Nephron (organoid): Measurements from ENCODE around the gene TOR2A.

Experiments used
- H3K27ac Mint-ChIP-seq, 3 experiments: 2 replicates each; pipeline ENCODE4 v1.8.0; 2020; ENCODE audit warnings: mixed read lengths in 3 of 3, mild to moderate bottlenecking in 2 of 3, moderate library complexity in 1 of 3
- H3K27me3 Mint-ChIP-seq: 2 replicates; pipeline ENCODE4 v1.8.0; 2021; ENCODE audit warnings: low read depth, mild to moderate bottlenecking, moderate library complexity, mixed read lengths
- H3K36me3 Mint-ChIP-seq: 2 replicates; pipeline ENCODE4 v1.8.0; 2020; ENCODE audit warnings: low read depth, mixed read lengths
- H3K4me1 Mint-ChIP-seq: 2 replicates; pipeline ENCODE4 v1.8.0; 2020; ENCODE audit warnings: mixed read lengths
- H3K4me3 Mint-ChIP-seq, 3 experiments: 2 replicates each; pipeline ENCODE4 v1.8.0; 2020; ENCODE audit warnings: mild to moderate bottlenecking in 3 of 3, mixed read lengths in 3 of 3, moderate library complexity in 2 of 3
- H3K9me3 Mint-ChIP-seq: 2 replicates; pipeline ENCODE4 v1.8.0; 2020; ENCODE audit warnings: mixed read lengths
- CTCF ChIP-seq, 3 experiments: fragments of 200-600 bp; sonication (generic); IDR thresholded peaks; one replicate each; pipeline ENCODE4 v1.5.0; 2021; ENCODE audit warnings: antibody characterized with exemption in 3 of 3; ENCODE audit not compliant: unreplicated experiment in 3 of 3

Gene TOR2A

DNA sequence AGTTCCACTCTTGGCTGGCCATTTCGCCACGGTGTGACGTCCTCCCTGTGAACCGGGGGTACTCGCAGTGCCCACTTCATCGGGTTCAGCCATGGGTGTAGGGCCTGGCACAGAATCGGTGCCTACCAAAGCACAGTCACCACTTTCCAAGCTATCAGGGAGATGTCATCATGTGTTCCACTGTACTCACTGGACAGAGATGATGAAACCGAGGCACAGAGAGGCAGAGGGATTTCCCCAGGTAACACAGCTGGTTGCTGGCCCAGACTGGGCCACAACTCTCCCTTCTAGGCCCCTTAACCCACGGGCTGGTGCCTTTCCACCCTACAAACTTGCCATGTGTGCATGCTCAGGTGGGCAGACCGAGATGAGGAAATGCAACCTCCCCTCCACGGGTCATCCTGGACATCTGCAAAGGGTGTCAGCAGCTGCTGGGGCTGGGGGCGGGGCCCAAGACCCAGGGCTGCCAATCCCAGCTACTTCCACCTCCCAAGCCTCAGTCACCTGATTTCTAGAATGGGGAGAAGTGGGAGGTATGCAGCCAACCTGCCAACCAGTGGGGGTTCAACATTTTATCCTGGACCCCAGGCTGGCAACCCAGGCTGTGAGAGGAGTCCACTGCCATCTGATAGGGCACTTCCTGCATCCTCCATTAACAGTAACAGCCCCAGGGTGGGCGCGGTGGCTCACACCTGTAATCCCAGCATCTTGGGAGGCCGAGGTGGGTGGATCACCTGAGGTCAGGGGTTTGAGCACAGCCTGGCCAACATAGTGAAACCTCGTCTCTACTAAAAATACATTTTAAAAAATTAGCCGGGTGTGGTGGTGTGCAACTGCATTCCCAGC lies 44.3 kb upstream of the TOR2A start:
- Mint-ChIP-seq H3K36me3 (no peaks in the 10 kb centered on the region), H3K27me3 (no peaks in the 10 kb centered on the region), H3K4me3 (no peak overlapping the region), H3K9me3 (no peaks in the 10 kb centered on the region), H3K4me1 (peaks cover 12% of the 10 kb centered on the region), H3K27ac (peak overlapping the region in 1 of 3 experiments; percentile 50)
- TF ChIP-seq CTCF (IDR thresholded peaks at IDR 0.05; ENCODE audit: unreplicated experiment in 3 of 3), result no peak

- Mint-ChIP-seq H3K9me3 (no peaks in the 10 kb centered on the region), H3K4me3 (peak within 1 kb of the TSS; percentile 51 to 67 (median 63)), H3K36me3 (no peaks in the 10 kb centered on the region), H3K27ac (peak within 1 kb of the TSS; percentile 63 to 88 (median 82)), H3K27me3 (peaks cover under 1% of the 10 kb centered on the region), H3K4me1 (peaks cover 12% of the 10 kb centered on the region)
- no peak for TF ChIP-seq CTCF (IDR thresholded peaks at IDR 0.05; ENCODE audit: unreplicated experiment in 3 of 3)
Measured at GRCh38 chr9:127778280-127779135, 43.4 kb upstream of the TOR2A start, which contains the start of gene SH2D3C. SH2D3C (minus strand) TSS chr9:127778666; CDS start chr9:127778627, 39 bp downstream.

DNA sequence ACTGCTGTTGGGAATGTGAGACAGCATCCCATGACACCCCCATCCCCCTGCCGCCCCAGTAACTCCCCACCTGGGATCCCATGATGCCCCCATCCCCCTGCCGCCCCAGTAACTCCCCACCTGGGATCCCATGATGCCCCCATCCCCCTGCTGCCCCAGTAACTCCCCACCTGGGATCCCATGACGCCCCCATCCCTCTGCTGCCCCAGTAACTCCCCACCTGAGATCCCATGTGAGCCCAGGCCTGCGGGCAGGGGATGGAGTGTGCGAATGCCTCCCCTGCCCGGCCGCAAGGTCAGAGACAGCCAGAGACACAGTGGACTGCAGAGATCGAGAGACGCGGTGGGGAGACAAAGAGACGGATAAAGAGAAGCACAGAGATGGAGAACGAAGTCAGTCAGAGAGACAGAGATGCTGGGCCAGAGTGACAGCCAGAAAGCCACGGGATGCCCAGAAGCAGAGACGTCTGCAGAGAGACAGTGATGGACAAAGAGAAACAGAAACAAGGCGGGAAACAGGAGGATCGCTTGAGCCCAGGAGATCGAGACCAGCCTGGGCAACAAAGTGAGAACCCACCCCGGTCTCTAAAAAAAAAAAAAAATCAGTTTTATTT lies 42.4 kb upstream of the TOR2A start:
- H3K4me1 Mint-ChIP-seq, result peaks cover 12% of the 10 kb centered on the region
- peak overlapping the region in 2 of 3 experiments; percentile 41 to 48 for H3K27ac Mint-ChIP-seq
- no peak for TF ChIP-seq CTCF (IDR thresholded peaks at IDR 0.05; ENCODE audit: unreplicated experiment in 3 of 3)
- H3K4me3 Mint-ChIP-seq, result peak overlapping the region; percentile 49 to 57 (median 51)
- H3K27me3 Mint-ChIP-seq, result peaks cover 3% of the 10 kb centered on the region
- H3K9me3 Mint-ChIP-seq, result no peaks in the 10 kb centered on the region
- H3K36me3 Mint-ChIP-seq, result no peaks in the 10 kb centered on the region

DNA sequence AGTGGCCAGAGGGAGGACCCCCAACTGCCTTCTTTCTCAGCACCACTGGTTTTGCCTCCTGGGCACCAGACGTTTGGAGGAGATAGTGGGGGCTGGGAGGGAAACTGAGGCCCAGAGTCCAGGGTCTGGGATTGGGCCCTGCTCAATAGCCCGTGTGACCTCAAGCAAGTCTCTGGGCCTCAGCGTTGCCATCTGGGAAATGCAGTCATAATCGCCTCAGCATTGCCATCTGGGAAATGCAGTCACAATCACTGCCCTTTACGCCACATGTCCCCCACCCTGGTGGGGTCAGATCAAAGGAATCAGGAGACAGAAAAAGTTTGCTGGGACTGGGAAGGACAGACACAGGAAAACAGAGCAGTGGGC lies 41.8 kb upstream of the TOR2A start:
- Mint-ChIP-seq H3K27me3 (peaks cover 3% of the 10 kb centered on the region), H3K9me3 (no peaks in the 10 kb centered on the region), H3K27ac (no peak overlapping the region), H3K36me3 (no peaks in the 10 kb centered on the region), H3K4me3 (peak overlapping the region; percentile 43 to 50 (median 50)), H3K4me1 (peaks cover 12% of the 10 kb centered on the region)
- TF ChIP-seq CTCF (IDR thresholded peaks at IDR 0.05; ENCODE audit: unreplicated experiment in 3 of 3), result no peak

DNA sequence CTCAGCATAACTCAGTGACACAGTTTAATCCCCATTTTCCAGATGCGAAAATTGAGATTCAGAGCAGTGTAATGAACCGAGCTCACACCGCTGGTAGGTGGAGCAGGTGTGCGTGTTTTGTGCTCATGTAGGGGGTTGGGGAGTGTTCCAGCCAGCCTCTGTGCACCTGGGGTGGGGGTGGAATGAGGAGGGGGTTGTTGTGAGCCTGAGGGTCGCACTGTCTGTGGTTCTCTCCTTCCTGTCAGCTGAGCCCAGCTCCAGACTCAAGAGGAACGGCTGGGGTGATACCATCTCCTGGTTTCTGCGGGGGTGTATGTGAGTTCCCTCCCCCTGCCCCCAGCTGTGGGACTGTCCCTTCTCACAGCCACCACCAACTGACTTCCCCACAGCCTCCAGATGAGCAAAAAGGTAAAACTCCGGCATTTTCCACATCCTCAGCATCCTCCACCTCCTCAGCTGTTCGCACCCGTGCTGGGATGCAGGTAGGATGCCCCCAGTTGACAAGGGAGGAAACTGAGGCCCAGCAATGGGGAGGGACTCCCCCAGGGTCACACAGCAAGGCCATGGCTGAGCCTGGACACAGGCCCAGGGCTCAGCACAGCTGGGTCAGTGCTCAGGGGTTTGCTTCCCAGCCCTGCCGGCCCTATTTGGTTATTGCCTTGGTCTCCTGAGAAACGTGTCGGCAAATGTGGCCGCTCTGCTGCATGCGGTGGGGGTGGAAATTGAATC lies 41.3 kb upstream of the TOR2A start:
- H3K4me1 Mint-ChIP-seq, result peaks cover 12% of the 10 kb centered on the region
- H3K9me3 Mint-ChIP-seq, result no peaks in the 10 kb centered on the region
- TF ChIP-seq CTCF (IDR thresholded peaks at IDR 0.05; ENCODE audit: unreplicated experiment in 3 of 3), result no peak
- H3K27me3 Mint-ChIP-seq, result peaks cover 3% of the 10 kb centered on the region
- no peaks in the 10 kb centered on the region for H3K36me3 Mint-ChIP-seq
- H3K27ac Mint-ChIP-seq, result peak overlapping the region in 1 of 3 experiments; percentile 40
- peak overlapping the region; percentile 43 to 50 (median 50) for H3K4me3 Mint-ChIP-seq
